Measurements from ENCODE around the gene QSOX1. TPM values are rescaled to one million over a fixed set of nuclear protein-coding genes. Genes with fewer than 3 reads are reported as not detected.

Gene QSOX1
- total and polyA plus RNA-seq, 9 of the 15 experiments (the other 6 are each of a cell fraction or from before 2014, with no cell fraction given) = 4.0 to 53.1 (median 15.0) TPM

DNA sequence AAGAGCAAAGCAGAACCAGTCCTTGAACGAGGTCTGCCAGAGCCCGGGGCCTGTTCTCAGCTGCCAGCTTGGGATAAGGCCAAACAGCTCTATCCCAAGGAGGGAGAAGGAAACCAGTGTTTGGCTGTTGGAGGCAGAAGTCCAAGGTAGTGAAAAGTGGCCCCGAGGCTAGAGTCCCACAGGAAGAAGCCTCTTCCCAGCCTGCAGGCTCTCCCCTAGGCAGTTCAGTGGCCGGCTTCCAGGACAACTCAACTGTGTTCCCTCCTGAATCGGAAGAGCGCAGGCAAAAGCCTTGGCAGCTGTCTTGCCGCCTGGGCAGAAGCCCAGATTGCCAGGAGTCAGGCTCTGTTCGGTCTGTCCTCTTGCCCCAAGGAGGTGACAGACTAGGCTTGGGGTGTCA lies 19.3 kb downstream of the QSOX1 start (continued):
- TF ChIP-seq, protein P1, sequence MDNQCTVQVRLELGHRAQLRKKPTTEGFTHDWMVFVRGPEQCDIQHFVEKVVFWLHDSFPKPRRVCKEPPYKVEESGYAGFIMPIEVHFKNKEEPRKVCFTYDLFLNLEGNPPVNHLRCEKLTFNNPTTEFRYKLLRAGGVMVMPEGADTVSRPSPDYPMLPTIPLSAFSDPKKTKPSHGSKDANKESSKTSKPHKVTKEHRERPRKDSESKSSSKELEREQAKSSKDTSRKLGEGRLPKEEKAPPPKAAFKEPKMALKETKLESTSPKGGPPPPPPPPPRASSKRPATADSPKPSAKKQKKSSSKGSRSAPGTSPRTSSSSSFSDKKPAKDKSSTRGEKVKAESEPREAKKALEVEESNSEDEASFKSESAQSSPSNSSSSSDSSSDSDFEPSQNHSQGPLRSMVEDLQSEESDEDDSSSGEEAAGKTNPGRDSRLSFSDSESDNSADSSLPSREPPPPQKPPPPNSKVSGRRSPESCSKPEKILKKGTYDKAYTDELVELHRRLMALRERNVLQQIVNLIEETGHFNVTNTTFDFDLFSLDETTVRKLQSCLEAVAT (IDR thresholded peaks at IDR 0.05) = no peak
- TF ChIP-seq ZC3H8 (IDR thresholded peaks at IDR 0.05) = no peak

DNA sequence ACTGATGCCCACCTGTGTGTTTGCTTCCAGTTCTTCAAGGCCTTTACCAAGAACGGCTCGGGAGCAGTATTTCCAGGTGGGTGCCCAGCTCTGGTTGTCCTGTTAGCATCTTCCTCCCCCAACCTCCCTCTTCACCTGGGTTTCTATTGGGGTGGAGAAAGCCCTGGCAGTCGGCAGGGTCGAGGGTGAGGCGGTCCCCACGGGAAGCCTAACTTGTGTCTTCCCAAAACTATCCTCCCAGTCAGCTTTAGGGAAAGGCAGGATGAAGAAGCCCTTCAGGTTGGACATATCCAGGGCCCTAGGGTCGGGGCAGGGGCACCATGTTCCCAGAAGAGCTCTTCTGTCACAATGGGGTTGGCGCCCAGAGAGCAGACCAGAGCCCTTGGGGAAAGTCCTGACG lies 20.6 kb downstream of the QSOX1 start:
- Histone ChIP-seq H3K4me1 (replicated peaks in 1 of 2; ENCODE audit: control insufficient read depth in 2 of 2, insufficient read depth in 2 of 2, low read length in 2 of 2) (no peaks in the 10 kb centered on the region), H3K9me1 (ENCODE audit: control insufficient read depth, insufficient read depth, low read length) (no peaks in the 10 kb centered on the region), H3K36me3 (ENCODE audit: control insufficient read depth, insufficient read depth, low read length) (no peaks in the 10 kb centered on the region), H3K4me3 (no peak overlapping the region), H2AFZ (ENCODE audit: low read depth, low read length) (no peak overlapping the region), H3K9me3 (replicated peaks; ENCODE audit: control insufficient read depth, insufficient read depth, low read depth, low read length) (no peaks in the 10 kb centered on the region), H4K20me1 (replicated peaks; ENCODE audit: control insufficient read depth, insufficient read depth, low read length) (no peaks in the 10 kb centered on the region), H3K79me2 (ENCODE audit: control insufficient read depth, insufficient read depth, low read length) (no peaks in the 10 kb centered on the region), H3K4me2 (ENCODE audit: insufficient read depth, low read length) (no peak overlapping the region), H3K27ac (ENCODE audit: extremely low read depth, low read depth, low read length) (no peak overlapping the region), H3K9ac (ENCODE audit: insufficient read depth in 1 of 2, low read depth in 2 of 2, low read length in 2 of 2) (peak overlapping the region in 1 of 2 experiments; percentile 62; a peak in 1 of 4 replicates), H3K27me3 (ENCODE audit: control insufficient read depth in 2 of 2, insufficient read depth in 2 of 2, low read length in 2 of 2) (no peaks in the 10 kb centered on the region)
- POLR2A ChIA-PET = interaction anchor here (0.7 to 1.2 kb wide), 2 partner anchors 10 to 16 kb away, joined by 3 to 4 read pairs; no protein-coding TSS in a partner anchor
- in situ Hi-C loops (cut with MboI) = no loop called here
- intact Hi-C loops (cut with micrococcal nuclease) = loop anchor here (5.0 to 10.0 kb wide), 3 partner anchors 140 to 363 kb away; partner anchors contain the start of gene CEP350
- FAIRE-seq (no peak), ATAC-seq (no peak), DNase-seq (ENCODE audit: extremely low read depth in 1 of 4, low spot score in 3 of 4) (no peak)
- BruUV-seq (replicated peaks) = no TSS peak
- CTCF ChIA-PET (ENCODE audit: low intra/inter-chr PET ratio) = no interaction called here
- WGBS (ENCODE audit: insufficient coverage, low coverage, missing lambda C conversion rate) = 26% methylated on average over 9 of the region's 9 CpGs
- TF ChIP-seq NCOA1 (IDR thresholded peaks at IDR 0.05; ENCODE audit: low read depth) (no peak), CEBPB (tag; IDR thresholded peaks at IDR 0.05) (no peak)
- TF ChIP-seq, protein P2, sequence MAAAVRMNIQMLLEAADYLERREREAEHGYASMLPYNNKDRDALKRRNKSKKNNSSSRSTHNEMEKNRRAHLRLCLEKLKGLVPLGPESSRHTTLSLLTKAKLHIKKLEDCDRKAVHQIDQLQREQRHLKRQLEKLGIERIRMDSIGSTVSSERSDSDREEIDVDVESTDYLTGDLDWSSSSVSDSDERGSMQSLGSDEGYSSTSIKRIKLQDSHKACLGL (CRISPR knock-in tag; IDR thresholded peaks at IDR 0.05; ENCODE audit: borderline replicate concordance, poor library complexity, severe bottlenecking) = no peak
- TF ChIP-seq, protein P3, sequence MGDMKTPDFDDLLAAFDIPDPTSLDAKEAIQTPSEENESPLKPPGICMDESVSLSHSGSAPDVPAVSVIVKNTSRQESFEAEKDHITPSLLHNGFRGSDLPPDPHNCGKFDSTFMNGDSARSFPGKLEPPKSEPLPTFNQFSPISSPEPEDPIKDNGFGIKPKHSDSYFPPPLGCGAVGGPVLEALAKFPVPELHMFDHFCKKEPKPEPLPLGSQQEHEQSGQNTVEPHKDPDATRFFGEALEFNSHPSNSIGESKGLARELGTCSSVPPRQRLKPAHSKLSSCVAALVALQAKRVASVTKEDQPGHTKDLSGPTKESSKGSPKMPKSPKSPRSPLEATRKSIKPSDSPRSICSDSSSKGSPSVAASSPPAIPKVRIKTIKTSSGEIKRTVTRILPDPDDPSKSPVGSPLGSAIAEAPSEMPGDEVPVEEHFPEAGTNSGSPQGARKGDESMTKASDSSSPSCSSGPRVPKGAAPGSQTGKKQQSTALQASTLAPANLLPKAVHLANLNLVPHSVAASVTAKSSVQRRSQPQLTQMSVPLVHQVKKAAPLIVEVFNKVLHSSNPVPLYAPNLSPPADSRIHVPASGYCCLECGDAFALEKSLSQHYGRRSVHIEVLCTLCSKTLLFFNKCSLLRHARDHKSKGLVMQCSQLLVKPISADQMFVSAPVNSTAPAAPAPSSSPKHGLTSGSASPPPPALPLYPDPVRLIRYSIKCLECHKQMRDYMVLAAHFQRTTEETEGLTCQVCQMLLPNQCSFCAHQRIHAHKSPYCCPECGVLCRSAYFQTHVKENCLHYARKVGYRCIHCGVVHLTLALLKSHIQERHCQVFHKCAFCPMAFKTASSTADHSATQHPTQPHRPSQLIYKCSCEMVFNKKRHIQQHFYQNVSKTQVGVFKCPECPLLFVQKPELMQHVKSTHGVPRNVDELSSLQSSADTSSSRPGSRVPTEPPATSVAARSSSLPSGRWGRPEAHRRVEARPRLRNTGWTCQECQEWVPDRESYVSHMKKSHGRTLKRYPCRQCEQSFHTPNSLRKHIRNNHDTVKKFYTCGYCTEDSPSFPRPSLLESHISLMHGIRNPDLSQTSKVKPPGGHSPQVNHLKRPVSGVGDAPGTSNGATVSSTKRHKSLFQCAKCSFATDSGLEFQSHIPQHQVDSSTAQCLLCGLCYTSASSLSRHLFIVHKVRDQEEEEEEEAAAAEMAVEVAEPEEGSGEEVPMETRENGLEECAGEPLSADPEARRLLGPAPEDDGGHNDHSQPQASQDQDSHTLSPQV (IDR thresholded peaks at IDR 0.05) = no peak
- TF ChIP-seq, protein P4, sequence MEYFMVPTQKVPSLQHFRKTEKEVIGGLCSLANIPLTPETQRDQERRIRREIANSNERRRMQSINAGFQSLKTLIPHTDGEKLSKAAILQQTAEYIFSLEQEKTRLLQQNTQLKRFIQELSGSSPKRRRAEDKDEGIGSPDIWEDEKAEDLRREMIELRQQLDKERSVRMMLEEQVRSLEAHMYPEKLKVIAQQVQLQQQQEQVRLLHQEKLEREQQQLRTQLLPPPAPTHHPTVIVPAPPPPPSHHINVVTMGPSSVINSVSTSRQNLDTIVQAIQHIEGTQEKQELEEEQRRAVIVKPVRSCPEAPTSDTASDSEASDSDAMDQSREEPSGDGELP (CRISPR knock-in tag; IDR thresholded peaks at IDR 0.05; ENCODE audit: borderline replicate concordance) = no peak
- TF ChIP-seq, protein P5, sequence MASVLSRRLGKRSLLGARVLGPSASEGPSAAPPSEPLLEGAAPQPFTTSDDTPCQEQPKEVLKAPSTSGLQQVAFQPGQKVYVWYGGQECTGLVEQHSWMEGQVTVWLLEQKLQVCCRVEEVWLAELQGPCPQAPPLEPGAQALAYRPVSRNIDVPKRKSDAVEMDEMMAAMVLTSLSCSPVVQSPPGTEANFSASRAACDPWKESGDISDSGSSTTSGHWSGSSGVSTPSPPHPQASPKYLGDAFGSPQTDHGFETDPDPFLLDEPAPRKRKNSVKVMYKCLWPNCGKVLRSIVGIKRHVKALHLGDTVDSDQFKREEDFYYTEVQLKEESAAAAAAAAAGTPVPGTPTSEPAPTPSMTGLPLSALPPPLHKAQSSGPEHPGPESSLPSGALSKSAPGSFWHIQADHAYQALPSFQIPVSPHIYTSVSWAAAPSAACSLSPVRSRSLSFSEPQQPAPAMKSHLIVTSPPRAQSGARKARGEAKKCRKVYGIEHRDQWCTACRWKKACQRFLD (CRISPR knock-in tag; IDR thresholded peaks at IDR 0.05) = no peak
- TF ChIP-seq, protein P6, sequence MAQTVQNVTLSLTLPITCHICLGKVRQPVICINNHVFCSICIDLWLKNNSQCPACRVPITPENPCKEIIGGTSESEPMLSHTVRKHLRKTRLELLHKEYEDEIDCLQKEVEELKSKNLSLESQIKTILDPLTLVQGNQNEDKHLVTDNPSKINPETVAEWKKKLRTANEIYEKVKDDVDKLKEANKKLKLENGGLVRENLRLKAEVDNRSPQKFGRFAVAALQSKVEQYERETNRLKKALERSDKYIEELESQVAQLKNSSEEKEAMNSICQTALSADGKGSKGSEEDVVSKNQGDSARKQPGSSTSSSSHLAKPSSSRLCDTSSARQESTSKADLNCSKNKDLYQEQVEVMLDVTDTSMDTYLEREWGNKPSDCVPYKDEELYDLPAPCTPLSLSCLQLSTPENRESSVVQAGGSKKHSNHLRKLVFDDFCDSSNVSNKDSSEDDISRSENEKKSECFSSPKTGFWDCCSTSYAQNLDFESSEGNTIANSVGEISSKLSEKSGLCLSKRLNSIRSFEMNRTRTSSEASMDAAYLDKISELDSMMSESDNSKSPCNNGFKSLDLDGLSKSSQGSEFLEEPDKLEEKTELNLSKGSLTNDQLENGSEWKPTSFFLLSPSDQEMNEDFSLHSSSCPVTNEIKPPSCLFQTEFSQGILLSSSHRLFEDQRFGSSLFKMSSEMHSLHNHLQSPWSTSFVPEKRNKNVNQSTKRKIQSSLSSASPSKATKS (CRISPR knock-in tag; IDR thresholded peaks at IDR 0.05) = no peak

Measured in K562 (cell line).